CD4-positive, alpha-beta T cell treated with Interleukin-15 for 1 hour (primary cell): ENCODE data around the gene CWC15.
A peak's percentile ranks its signal among the peaks of the same experiment; 100 is the strongest.
"Not testable (repeated sequence)": the region's sequence is repeated elsewhere in the genome, so short reads cannot be mapped to it uniquely, and the experiment has no call there.

ENCODE experiments used
- DNase-seq: peaks from one replicate; pipeline ENCODE4 v3.0.0-alpha.2; 2020

The CWC15 gene

DNA sequence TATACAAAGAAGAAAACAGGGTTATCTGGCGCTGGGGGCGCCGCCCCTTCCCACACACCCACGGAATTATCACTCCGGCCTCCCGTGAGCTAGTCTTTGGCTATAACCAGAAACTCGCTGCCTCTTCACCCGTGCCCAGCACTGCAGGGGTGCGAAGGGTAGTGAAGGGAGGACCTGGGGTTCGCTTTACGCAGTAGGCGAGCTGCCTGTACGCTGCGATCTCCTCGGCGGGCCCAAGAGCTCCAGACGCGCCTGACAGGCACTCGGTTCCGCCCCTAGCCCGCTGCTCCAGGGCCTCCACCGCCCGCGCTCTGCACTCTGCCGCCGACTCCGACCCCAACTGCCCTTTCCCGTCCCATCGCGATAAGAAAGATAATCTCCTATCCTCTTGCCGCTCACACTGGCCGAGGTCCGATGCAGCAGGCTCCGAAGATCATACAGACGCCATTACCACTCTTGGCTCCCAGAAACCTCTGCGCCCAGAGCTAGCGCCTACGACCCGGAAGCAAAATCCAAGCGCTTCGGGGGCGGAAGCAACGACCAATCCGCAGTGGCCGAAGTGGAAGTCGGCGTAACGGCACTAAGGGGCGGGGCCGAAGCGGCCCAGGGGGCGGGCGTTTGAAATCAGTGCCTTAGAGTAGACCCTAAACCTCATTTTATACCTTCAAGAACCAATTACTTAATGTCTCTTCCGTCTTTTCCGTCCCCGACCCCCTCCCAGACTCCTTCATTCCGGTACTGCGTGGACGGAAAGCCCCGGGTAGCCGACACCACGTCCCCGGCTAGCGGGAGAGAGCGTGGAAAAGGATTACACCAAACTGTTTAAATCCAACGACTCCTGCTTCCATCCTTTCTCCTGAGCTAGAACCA is at the start of gene CWC15, which contains the start of gene KDM4D:
CWC15 (minus strand) TSS at position 458 of the 870 bp plus-strand sequence. CDS start 1,371 bp downstream, outside the sequence.
KDM4D (plus strand) TSS at position 611 of the 870 bp plus-strand sequence. CDS start 23,664 bp downstream, outside the sequence.
- peak; percentile 94 for DNase-seq

- not testable (repeated sequence) for DNase-seq
Measured at GRCh38 chr11:95021468-95021867, 48.1 kb upstream of the CWC15 start.

GRCh38 chr11:95016139-95016538 is 42.8 kb upstream of the CWC15 start:
- no peak for DNase-seq

- DNase-seq: no peak
Measured at GRCh38 chr11:95014184-95014821, 40.9 kb upstream of the CWC15 start.

GRCh38 chr11:95011376-95011775 is 38.0 kb upstream of the CWC15 start:
- DNase-seq: no peak

GRCh38 chr11:95005642-95006041 is 32.3 kb upstream of the CWC15 start:
- no peak for DNase-seq

GRCh38 chr11:95003716-95004115 is 30.4 kb upstream of the CWC15 start:
- DNase-seq: no peak

DNA sequence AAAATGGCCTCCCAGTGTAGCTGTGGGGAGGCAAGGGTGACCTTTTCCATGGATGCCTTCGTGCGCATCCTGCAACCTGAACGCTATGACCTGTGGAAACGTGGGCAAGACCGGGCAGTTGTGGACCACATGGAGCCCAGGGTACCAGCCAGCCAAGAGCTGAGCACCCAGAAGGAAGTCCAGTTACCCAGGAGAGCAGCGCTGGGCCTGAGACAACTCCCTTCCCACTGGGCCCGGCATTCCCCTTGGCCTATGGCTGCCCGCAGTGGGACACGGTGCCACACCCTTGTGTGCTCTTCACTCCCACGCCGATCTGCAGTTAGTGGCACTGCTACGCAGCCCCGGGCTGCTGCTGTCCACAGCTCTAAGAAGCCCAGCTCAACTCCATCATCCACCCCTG is 24.9 kb upstream of the CWC15 start:
- DNase-seq: no peak

GRCh38 chr11:94997437-94997836 is 24.1 kb upstream of the CWC15 start:
- no peak for DNase-seq

GRCh38 chr11:94993400-94993943 is 20.1 kb upstream of the CWC15 start:
- no peak for DNase-seq

- no peak for DNase-seq
Measured at GRCh38 chr11:94988748-94989147, 15.4 kb upstream of the CWC15 start.

DNA sequence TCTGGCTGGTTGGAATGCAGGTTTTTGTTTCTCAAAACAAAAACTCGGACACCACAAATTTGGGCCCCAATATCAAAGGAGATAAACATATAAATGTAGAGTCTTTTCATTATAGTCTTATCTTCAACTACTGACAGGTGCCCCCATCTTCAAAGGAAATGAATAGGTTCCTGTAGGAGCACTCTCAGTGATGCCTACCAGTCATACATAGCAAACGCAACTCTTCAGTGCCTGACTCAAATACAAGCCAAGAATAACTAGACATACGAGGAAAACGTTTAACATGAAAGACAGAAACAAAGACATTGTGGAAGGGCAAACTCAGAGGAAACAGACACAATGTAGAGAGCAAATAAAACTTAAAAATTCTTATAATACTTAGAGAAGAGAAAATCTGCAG is 14.0 kb upstream of the CWC15 start:
- DNase-seq: no peak

GRCh38 chr11:94975599-94975998 is 2.2 kb upstream of the CWC15 start:
- no peak for DNase-seq

- DNase-seq: no peak
Measured at GRCh38 chr11:94974178-94974577, 822 bp upstream of the CWC15 start.

DNA sequence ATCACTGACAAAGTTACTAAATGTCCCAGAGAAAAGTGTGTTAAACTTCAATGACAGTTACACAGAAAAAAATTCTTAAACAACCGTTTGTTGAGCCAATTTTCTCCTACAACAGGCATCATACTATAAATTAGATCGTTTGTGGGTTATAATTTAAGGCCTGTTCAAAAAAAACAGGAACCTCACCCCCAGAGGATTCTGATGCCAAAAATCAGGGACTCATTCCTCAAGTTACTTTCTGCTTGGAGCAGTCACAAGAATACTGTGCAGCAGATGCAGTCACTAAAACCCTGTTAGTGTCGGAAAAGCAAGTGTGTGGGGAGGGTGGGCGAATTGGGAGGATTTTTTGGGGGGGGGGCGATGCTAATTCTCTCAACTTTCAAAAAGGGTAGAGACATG is 657 bp downstream of the CWC15 start:
- no peak for DNase-seq

GRCh38 chr11:94968334-94968958 is 4.9 kb downstream of the CWC15 start:
- DNase-seq: no peak

- DNase-seq: no peak
Measured at GRCh38 chr11:94964934-94965333, 8.4 kb downstream of the CWC15 start.

GRCh38 chr11:94961255-94961654 is 12.1 kb downstream of the CWC15 start:
- DNase-seq: no peak

DNA sequence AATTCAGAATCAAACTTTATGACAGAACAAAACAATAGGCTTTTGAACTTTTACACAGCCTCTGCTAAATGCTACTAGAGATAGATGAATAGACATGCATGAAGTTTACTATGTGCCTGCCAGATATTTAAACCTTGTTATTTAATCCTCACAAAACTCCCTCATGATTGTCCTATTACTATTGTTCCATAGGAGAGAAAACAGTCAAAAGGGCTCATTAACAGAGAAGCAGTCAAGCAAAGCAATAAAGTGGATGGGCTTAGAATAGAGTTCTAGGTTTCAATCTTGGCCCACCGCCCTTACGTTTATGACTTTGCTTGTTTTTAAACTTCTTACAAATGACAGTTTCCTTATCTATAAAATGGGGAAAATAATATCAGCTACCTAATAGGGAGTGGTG is 12.9 kb downstream of the CWC15 start:
- DNase-seq: no peak

- no peak for DNase-seq
Measured at GRCh38 chr11:94959179-94959578, 14.2 kb downstream of the CWC15 start.

GRCh38 chr11:94958121-94958696 is 15.1 kb downstream of the CWC15 start:
- no peak for DNase-seq

DNA sequence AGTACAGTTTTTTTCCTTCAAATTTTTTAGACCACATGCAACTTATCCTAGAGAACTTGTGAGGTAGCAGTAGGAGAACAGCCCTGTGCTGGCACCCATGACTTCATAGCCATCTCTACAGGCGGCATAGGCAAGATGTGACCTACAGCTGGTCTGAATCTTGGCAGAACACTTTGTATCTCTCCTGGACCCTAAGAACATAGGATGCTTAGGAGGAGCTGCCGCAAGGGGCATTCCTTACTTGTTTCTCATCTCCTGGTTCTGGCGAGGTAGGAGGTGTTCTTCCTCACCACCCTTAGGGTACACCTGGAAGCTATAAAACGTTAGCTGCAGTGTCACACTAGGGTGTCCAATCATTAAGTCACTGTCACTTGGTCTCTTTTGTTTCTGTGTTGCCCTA is 16.4 kb downstream of the CWC15 start:
- DNase-seq: no peak

- DNase-seq: no peak
Measured at GRCh38 chr11:94954753-94955152, 18.6 kb downstream of the CWC15 start.
